Smooth muscle cell of the coronary artery (primary cell): ENCODE measurements around the gene NAP1L1. TPM values are rescaled to one million over a fixed set of nuclear protein-coding genes. Genes with fewer than 3 reads are reported as not detected.

Experiments
- total RNA-seq: library from RNA; depleted of rRNA; stranded (reverse); fragments of >200 nt; gene quantifications from 2 replicates; pipeline ENCODE4 v1.2.3, GENCODE V29; 2014; ENCODE audit warnings: low replicate concordance

The NAP1L1 gene
- total RNA-seq, result 216 and 260 TPM in 2 replicates

GRCh38 chr12:76083904-76084862, at the start of gene NAP1L1:
Gene NAP1L1, minus strand, starts transcription at chr12:76084685. Its CDS starts 10,466 bp downstream, at chr12:76074219.

DNA sequence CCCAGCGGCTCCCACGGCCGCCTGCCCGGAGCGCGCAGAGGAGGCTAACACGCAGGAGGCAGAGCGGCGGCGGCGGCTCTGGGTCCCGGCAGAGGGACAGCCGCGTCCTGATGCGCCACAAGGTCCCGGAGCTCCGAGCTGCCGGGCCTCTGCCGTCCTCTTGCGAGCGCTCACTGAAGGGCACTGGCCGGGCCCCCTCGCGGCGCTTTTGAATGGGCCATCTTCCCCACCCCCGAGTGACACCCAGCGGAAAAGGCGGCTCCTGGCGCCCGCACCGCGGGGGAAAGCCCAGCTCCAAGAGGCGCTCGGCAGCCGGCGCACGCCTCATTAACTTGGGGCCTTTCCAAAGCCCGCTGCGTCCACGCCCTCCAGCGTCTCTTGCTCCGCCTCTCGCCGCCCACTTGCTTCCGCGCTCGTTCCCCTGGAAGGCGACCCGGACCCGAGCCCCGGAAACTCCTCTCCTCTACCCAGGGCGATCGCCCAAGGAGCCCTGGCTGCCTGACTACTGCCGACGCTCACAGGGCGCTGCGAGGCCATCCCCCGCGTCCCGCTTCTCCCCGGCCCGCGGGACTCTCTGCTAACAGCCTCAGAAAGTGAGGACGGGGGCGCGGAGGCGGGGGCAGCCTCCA, 53.0 kb downstream of the NAP1L1 start, which contains the start of gene PHLDA1:
Gene PHLDA1, minus strand, starts transcription at position 363 of the 629 bp plus-strand sequence.

Other genes starting within 250 kb of the NAP1L1 start
- gene PHLDA1, start 52.9 kb downstream of the NAP1L1 start, total RNA-seq, result 23.9 and 33.2 TPM in 2 replicates